ENCODE results near the gene BHLHA15. TPM values are rescaled to one million over a fixed set of nuclear protein-coding genes. Genes with fewer than 3 reads are reported as not detected.

BHLHA15 gene
- total and polyA plus RNA-seq, 2 of the 8 experiments (the other 6 are each of a cell fraction or from before 2014, with no cell fraction given) = 1.1 to 2.7 TPM

- TF ChIP-seq CHD7 (IDR thresholded peaks at IDR 0.05; ENCODE audit: insufficient replicate concordance, low read length) = no peak
- no peak for TF ChIP-seq ATF2 (IDR thresholded peaks at IDR 0.05; ENCODE audit: low read length)
- no peak for TF ChIP-seq MAFK (IDR thresholded peaks at IDR 0.05; ENCODE audit: low read depth, low read length)
- no peak for TF ChIP-seq BRCA1 (IDR thresholded peaks at IDR 0.05; ENCODE audit: low read depth, low read length)
- no peak for TF ChIP-seq BCL11A (IDR thresholded peaks at IDR 0.05; ENCODE audit: low read depth in 2 of 2, low read length in 2 of 2)
- no peak for TF ChIP-seq SIX5 (IDR thresholded peaks at IDR 0.05; ENCODE audit: low read depth, low read length)
These were observed 17.6 kb upstream of the BHLHA15 start (continued) for GRCh38 chr7:98193474-98194180.

Data from H1 (cell line).